ENCODE measurements around the gene GAL.

DNA sequence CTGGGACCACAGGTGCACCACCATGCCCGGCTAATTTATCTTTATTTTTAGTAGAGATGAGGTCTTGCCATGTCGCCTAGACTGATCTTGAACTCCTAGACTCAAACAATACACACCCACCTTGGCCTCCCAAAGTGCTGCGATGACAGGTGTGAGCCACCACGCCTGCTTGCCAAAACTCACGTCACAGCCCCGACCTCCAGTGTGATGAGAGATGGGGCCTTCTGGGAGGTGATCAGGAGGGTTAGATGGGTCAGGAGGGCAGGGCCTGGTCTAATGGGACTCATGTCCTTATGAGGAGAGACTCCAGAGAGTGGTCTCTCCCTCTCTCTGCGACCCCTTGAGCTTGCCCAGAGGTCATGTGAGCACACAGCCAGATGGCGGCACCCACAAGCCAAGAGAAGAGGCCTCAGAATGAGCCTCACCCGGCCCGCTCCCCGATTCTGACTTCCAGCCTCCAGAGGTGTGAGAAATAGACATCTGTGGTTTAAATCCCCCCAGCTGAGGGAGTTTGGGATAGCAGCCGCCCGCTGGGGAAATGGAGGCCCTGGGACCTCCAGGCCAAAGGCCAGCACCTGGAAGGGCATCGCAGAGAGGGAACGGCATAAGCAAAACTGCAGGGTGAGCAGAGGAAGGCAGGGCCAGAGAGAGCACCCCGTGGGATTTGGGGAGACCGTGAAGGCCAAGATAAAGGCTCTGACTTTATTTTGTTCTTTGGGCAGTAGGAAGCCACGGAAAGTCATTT lies 24.1 kb upstream of the GAL start:
- TF ChIP-seq, protein P1, sequence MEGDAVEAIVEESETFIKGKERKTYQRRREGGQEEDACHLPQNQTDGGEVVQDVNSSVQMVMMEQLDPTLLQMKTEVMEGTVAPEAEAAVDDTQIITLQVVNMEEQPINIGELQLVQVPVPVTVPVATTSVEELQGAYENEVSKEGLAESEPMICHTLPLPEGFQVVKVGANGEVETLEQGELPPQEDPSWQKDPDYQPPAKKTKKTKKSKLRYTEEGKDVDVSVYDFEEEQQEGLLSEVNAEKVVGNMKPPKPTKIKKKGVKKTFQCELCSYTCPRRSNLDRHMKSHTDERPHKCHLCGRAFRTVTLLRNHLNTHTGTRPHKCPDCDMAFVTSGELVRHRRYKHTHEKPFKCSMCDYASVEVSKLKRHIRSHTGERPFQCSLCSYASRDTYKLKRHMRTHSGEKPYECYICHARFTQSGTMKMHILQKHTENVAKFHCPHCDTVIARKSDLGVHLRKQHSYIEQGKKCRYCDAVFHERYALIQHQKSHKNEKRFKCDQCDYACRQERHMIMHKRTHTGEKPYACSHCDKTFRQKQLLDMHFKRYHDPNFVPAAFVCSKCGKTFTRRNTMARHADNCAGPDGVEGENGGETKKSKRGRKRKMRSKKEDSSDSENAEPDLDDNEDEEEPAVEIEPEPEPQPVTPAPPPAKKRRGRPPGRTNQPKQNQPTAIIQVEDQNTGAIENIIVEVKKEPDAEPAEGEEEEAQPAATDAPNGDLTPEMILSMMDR (conservative IDR thresholded peaks at IDR 0.05; ENCODE audit: low read depth in 2 of 2) = no peak
- TF ChIP-seq STAT1 (IDR thresholded peaks at IDR 0.05; ENCODE audit: unreplicated experiment) (no peak), CREB1 (CRISPR knock-in tag; IDR thresholded peaks at IDR 0.05; ENCODE audit: low read depth) (no peak), POLR2AphosphoS5 (IDR thresholded peaks at IDR 0.05; ENCODE audit: low read depth) (no peak), EZH2 (IDR thresholded peaks at IDR 0.05; ENCODE audit: low read depth, unreplicated experiment) (no peak), NANOG (IDR thresholded peaks at IDR 0.05; ENCODE audit: borderline replicate concordance) (no peak), ZNF331 (CRISPR knock-in tag; IDR thresholded peaks at IDR 0.05; ENCODE audit: low read depth) (no peak), EZH2phosphoT487 (IDR thresholded peaks at IDR 0.05; ENCODE audit: unreplicated experiment) (no peak)
- TF ChIP-seq, protein P2, sequence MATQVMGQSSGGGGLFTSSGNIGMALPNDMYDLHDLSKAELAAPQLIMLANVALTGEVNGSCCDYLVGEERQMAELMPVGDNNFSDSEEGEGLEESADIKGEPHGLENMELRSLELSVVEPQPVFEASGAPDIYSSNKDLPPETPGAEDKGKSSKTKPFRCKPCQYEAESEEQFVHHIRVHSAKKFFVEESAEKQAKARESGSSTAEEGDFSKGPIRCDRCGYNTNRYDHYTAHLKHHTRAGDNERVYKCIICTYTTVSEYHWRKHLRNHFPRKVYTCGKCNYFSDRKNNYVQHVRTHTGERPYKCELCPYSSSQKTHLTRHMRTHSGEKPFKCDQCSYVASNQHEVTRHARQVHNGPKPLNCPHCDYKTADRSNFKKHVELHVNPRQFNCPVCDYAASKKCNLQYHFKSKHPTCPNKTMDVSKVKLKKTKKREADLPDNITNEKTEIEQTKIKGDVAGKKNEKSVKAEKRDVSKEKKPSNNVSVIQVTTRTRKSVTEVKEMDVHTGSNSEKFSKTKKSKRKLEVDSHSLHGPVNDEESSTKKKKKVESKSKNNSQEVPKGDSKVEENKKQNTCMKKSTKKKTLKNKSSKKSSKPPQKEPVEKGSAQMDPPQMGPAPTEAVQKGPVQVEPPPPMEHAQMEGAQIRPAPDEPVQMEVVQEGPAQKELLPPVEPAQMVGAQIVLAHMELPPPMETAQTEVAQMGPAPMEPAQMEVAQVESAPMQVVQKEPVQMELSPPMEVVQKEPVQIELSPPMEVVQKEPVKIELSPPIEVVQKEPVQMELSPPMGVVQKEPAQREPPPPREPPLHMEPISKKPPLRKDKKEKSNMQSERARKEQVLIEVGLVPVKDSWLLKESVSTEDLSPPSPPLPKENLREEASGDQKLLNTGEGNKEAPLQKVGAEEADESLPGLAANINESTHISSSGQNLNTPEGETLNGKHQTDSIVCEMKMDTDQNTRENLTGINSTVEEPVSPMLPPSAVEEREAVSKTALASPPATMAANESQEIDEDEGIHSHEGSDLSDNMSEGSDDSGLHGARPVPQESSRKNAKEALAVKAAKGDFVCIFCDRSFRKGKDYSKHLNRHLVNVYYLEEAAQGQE (IDR thresholded peaks at IDR 0.05; ENCODE audit: unreplicated experiment) = no peak

Data from GM23338 (cell line).